ENCODE data around the gene SRPK3. TPM values are rescaled to one million over a fixed set of nuclear protein-coding genes. Genes with fewer than 3 reads are reported as not detected.

SRPK3 gene
- polyA plus RNA-seq, 1 donor from 2014 or later = not detected

DNA sequence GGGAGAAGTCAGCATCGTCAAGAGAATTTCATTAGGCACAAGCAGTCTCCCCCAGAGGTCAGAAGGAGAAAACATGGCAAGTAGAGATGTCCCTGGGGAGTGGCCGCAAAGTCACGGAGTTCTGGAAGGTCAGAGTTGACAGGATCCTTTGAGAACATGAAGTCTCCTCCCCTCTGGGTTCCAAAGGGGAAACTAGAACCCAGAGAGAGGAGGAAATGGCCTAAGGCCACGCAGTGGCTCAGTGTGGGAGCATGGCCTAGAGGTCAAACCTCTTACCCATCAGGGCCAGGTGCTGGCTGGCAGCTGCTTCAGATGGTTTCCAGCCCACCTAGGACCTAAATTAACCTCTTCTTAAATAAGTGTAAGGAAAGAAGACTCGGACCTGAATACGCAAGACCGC, 12.4 kb downstream of the SRPK3 start:
- Histone ChIP-seq H3F3A (ENCODE audit: insufficient read depth, low read length, poor library complexity, severe bottlenecking) (no peaks in the 10 kb centered on the region), H3K4me3 (ENCODE audit: low read length) (peak overlapping the region; percentile 83), H3K9ac (ENCODE audit: low read length) (peak overlapping the region; percentile 83), H2AFZ (ENCODE audit: low read depth, low read length) (no peak overlapping the region), H3K27me3 (ENCODE audit: insufficient read depth, low read depth, low read length) (no peaks in the 10 kb centered on the region), H3K36me3 (ENCODE audit: insufficient read depth, low read length) (no peaks in the 10 kb centered on the region), H4K20me1 (ENCODE audit: insufficient read depth) (no peaks in the 10 kb centered on the region), H3K79me2 (replicated peaks; ENCODE audit: insufficient read depth, low read length) (peaks cover 37% of the 10 kb centered on the region), H3K4me2 (ENCODE audit: low read length) (peak overlapping the region; percentile 62), H3K9me3 (ENCODE audit: low read length) (no peaks in the 10 kb centered on the region), H3K27ac (ENCODE audit: low read length) (peak overlapping the region; percentile 86), H3K9me2 (ENCODE audit: insufficient read depth, low read length) (no peaks in the 10 kb centered on the region)
- TF ChIP-seq SMC3 (conservative IDR thresholded peaks at IDR 0.05; ENCODE audit: poor library complexity) (no peak), EZH2 (IDR thresholded peaks at IDR 0.05; ENCODE audit: borderline replicate concordance, insufficient read depth, low read length, poor library complexity, severe bottlenecking) (no peak), RAD21 (conservative IDR thresholded peaks at IDR 0.05) (no peak), MXI1 (conservative IDR thresholded peaks at IDR 0.05; ENCODE audit: poor library complexity, severe bottlenecking) (no peak), TAF1 (IDR thresholded peaks at IDR 0.05; ENCODE audit: low read depth) (no peak)
- TF ChIP-seq, protein P1, sequence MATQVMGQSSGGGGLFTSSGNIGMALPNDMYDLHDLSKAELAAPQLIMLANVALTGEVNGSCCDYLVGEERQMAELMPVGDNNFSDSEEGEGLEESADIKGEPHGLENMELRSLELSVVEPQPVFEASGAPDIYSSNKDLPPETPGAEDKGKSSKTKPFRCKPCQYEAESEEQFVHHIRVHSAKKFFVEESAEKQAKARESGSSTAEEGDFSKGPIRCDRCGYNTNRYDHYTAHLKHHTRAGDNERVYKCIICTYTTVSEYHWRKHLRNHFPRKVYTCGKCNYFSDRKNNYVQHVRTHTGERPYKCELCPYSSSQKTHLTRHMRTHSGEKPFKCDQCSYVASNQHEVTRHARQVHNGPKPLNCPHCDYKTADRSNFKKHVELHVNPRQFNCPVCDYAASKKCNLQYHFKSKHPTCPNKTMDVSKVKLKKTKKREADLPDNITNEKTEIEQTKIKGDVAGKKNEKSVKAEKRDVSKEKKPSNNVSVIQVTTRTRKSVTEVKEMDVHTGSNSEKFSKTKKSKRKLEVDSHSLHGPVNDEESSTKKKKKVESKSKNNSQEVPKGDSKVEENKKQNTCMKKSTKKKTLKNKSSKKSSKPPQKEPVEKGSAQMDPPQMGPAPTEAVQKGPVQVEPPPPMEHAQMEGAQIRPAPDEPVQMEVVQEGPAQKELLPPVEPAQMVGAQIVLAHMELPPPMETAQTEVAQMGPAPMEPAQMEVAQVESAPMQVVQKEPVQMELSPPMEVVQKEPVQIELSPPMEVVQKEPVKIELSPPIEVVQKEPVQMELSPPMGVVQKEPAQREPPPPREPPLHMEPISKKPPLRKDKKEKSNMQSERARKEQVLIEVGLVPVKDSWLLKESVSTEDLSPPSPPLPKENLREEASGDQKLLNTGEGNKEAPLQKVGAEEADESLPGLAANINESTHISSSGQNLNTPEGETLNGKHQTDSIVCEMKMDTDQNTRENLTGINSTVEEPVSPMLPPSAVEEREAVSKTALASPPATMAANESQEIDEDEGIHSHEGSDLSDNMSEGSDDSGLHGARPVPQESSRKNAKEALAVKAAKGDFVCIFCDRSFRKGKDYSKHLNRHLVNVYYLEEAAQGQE (IDR thresholded peaks at IDR 0.05; ENCODE audit: borderline replicate concordance) = no peak

DNA sequence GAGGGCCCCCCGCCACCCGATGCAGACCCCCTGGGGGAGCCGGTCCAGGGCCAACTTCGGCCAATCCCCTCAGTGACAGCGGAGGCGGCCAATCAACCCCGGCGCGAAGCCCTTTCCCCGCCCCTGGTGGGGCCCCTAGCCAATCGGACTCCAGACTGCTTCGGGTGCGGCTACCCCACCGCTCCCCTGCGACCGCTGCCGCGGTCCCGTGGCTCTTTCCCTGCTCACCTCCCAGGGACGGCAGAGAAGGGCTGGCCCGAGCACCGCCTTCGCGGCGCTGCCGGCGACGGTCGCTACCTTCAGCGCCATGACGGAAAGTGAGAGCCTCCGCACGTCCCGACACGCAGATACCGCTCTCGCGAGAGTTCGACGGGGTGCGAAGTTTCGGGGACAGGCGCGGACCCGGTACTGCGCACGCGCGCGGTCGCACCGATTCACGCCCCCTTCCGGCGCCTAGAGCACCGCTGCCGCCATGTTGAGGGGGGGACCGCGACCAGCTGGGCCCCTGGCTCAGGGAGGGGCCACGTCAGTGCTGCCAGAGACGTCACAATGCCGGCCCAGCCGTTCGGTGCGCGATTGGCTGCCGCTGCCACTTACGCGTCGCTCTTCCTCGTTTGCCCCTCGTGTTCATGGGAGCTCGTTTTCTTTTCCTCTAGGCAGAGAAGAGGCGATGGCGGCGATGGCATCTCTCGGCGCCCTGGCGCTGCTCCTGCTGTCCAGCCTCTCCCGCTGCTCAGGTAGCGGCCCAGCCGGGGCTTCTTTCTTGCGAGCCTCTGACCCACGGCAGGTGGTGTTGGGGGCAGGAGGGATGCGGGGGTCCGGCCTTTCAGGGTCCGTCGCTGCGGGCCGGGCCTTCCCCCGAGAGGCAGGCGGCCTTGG, 13.4 kb downstream of the SRPK3 start, which contains the start of the genes IDH3G and SSR4:
IDH3G (minus strand) TSS at position 358 of the 879 bp plus-strand sequence; CDS start at position 309, 49 bp downstream.
SSR4 (plus strand) TSS at position 651 of the 879 bp plus-strand sequence; CDS start at position 671, 20 bp downstream.
- no peaks in the 10 kb centered on the region for H3K27me3 ChIP-seq (ENCODE audit: insufficient read depth, low read depth, low read length)
- no peaks in the 10 kb centered on the region for H3K9me2 ChIP-seq (ENCODE audit: insufficient read depth, low read length)
- H3K9me3 ChIP-seq (ENCODE audit: low read length) = no peaks in the 10 kb centered on the region
- H3K36me3 ChIP-seq (ENCODE audit: insufficient read depth, low read length) = no peaks in the 10 kb centered on the region
- TF ChIP-seq TAF1 (IDR thresholded peaks at IDR 0.05; ENCODE audit: low read depth) (peak; percentile 83), POLR2AphosphoS5 (IDR thresholded peaks at IDR 0.05) (peak; percentile 84), MXI1 (conservative IDR thresholded peaks at IDR 0.05; ENCODE audit: poor library complexity, severe bottlenecking) (peak; percentile 76), RAD21 (conservative IDR thresholded peaks at IDR 0.05) (peak; percentile 52), SMC3 (conservative IDR thresholded peaks at IDR 0.05; ENCODE audit: poor library complexity) (peak; percentile 61), EZH2 (IDR thresholded peaks at IDR 0.05; ENCODE audit: borderline replicate concordance, insufficient read depth, low read length, poor library complexity, severe bottlenecking) (no peak), EP300 (conservative IDR thresholded peaks at IDR 0.05; ENCODE audit: poor library complexity, severe bottlenecking) (peak; percentile 56)
- TF ChIP-seq, protein P2, sequence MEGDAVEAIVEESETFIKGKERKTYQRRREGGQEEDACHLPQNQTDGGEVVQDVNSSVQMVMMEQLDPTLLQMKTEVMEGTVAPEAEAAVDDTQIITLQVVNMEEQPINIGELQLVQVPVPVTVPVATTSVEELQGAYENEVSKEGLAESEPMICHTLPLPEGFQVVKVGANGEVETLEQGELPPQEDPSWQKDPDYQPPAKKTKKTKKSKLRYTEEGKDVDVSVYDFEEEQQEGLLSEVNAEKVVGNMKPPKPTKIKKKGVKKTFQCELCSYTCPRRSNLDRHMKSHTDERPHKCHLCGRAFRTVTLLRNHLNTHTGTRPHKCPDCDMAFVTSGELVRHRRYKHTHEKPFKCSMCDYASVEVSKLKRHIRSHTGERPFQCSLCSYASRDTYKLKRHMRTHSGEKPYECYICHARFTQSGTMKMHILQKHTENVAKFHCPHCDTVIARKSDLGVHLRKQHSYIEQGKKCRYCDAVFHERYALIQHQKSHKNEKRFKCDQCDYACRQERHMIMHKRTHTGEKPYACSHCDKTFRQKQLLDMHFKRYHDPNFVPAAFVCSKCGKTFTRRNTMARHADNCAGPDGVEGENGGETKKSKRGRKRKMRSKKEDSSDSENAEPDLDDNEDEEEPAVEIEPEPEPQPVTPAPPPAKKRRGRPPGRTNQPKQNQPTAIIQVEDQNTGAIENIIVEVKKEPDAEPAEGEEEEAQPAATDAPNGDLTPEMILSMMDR (IDR thresholded peaks at IDR 0.05; ENCODE audit: poor library complexity, severe bottlenecking) = peak; percentile 70
- TF ChIP-seq, protein P1 (IDR thresholded peaks at IDR 0.05; ENCODE audit: borderline replicate concordance) = peak; percentile 65
- peak within 1 kb of the TSS; percentile 95 for H3K27ac ChIP-seq (ENCODE audit: low read length)
- H3K79me2 ChIP-seq (replicated peaks; ENCODE audit: insufficient read depth, low read length) = peaks cover 37% of the 10 kb centered on the region
- no peaks in the 10 kb centered on the region for H4K20me1 ChIP-seq (ENCODE audit: insufficient read depth)
- peak within 1 kb of the TSS; percentile 62 for H3K4me2 ChIP-seq (ENCODE audit: low read length)
- peak within 1 kb of the TSS; percentile 95 for H3K9ac ChIP-seq (ENCODE audit: low read length)
- peak within 1 kb of the TSS; percentile 83 for H3K4me3 ChIP-seq (ENCODE audit: low read length)
- H2AFZ ChIP-seq (ENCODE audit: low read depth, low read length) = peak within 1 kb of the TSS; percentile 21
- H3F3A ChIP-seq (ENCODE audit: insufficient read depth, low read length, poor library complexity, severe bottlenecking) = no peaks in the 10 kb centered on the region
